Ovary (tissue), 9 donors: ENCODE results near the gene PAGR1. TPM values are rescaled to one million over a fixed set of nuclear protein-coding genes. Genes with fewer than 3 reads are reported as not detected.
"Not testable (repeated sequence)": the region's sequence is repeated elsewhere in the genome, so short reads cannot be mapped to it uniquely, and the experiment has no call there.

Source experiments
- DNase-seq, 5 donors: peaks; one replicate each; pipeline ENCODE4 v3.0.0-alpha.2; 2019 to 2020
- H3K27ac ChIP-seq, 2 donors: fragments of 200-600 bp; one replicate each; pipeline versions ENCODE4 v1.5.1 to v1.8.0; 2019 to 2022
- H3K27me3 ChIP-seq: fragments of 200-600 bp; one replicate; pipeline ENCODE4 v1.8.0; 2022
- H3K36me3 ChIP-seq: fragments of 200-600 bp; sonication (generic); one replicate; pipeline ENCODE4 v1.5.1; 2019
- H3K4me1 ChIP-seq: one replicate; pipeline ENCODE4 v1.8.1; 2013; ENCODE audit warnings: mild to moderate bottlenecking, moderate library complexity; ENCODE audit not compliant: insufficient read depth
- H3K4me3 ChIP-seq: fragments of 200-600 bp; sonication (generic); one replicate; pipeline ENCODE4 v1.5.1; 2017
- H3K9me3 ChIP-seq, 2 donors: fragments of 200-600 bp in 1 of 2; sonication (generic) in 1 of 2; one replicate each; pipeline versions ENCODE4 v1.5.1 to v1.8.1; 2013 to 2019; ENCODE audit warnings: mild to moderate bottlenecking in 1 of 2, moderate library complexity in 1 of 2
- CTCF ChIP-seq, 3 donors: fragments of 450-650 bp in 2 of 3; fragments of 200-600 bp in 1 of 3; IDR thresholded peaks; one replicate each; pipeline versions ENCODE4 v1.5.1 to v1.8.0; 2016 to 2022; ENCODE audit warnings: antibody characterized with exemption in 3 of 3, mild to moderate bottlenecking in 1 of 3
- EP300 ChIP-seq: sonication (generic); formaldehyde crosslinking; IDR thresholded peaks from one replicate; pipeline ENCODE4 v1.6.1; 2017; ENCODE audit warnings: antibody characterized with exemption
- POLR2A ChIP-seq: fragments of 450-650 bp; IDR thresholded peaks from one replicate; pipeline ENCODE4 v1.6.1; 2017; ENCODE audit warnings: antibody characterized with exemption, mild to moderate bottlenecking, moderate library complexity
- WGBS, 3 donors: extraction: QIAGEN DNeasy Blood & Tissue Kit in 1 of 3; methylation state at CpG; one replicate each; pipeline versions ENCODE4 v1.1.5 to v1.1.7; 2013 to 2017; 5-methylcytosine and 5-hydroxymethylcytosine counted together
- intact Hi-C, 4 donors: fragments of 100-400 bp; cut with DNase I; formaldehyde crosslinking; loops; one replicate each; pipeline versions ENCODE4 v1.11.0 to v1.15.1; 2022 to 2023
- polyA plus RNA-seq, 2 donors: library from polyadenylated mRNA; stranded (reverse); fragments of 200-250 nt in 1 of 2; fragments of 350-450 nt in 1 of 2; fragmentation: Illumina TruSeq in 1 of 2; extraction: RNeasy Lipid Tissue Mini Kit (QIAGEN cat#74804) in 1 of 2; gene quantifications; one replicate each; pipeline ENCODE4 v1.2.3, GENCODE V29; 2013 to 2014
- total RNA-seq, 7 donors: library from RNA; depleted of rRNA in 2 of 7; stranded (reverse); fragments of >200 nt in 2 of 7; fragmentation: NEBNext Ultra II Directional in 3 of 7; extraction: Animal tissue kit (Norgen Biotek cat#: 25700) in 3 of 7; gene quantifications; one replicate each; pipeline versions ENCODE4 v1.1.0 to v1.2.4, GENCODE V29; 2016 to 2023
- donor health status: DM: no; HTN: no; CAD: no; lungs with moderate emphysema.
- donor health status: DM: no; HTN: no; CAD: no.
- donor health status: Bipolar disorder and iron deficiency.
- donor health status: DM: yes; HTN: yes; CAD: no.
- donor health status: DM: no; HTN: no; CAD: no.
- donor health status: DM: yes; HTN: yes; CAD: no.

Gene PAGR1
- total and polyA plus RNA-seq, 9 donors: 13.9 to 83.6 (median 63.3) TPM

GRCh38 chr16:29862884-29863668 lies 47.1 kb downstream of the PAGR1 start, which contains the start of gene CDIPT:
TSS of gene CDIPT (minus strand) at chr16:29863226. CDS start at chr16:29862857, 369 bp downstream.
- Histone ChIP-seq H3K4me1 (peaks cover 4% of the 10 kb centered on the region), H3K27me3 (no peaks in the 10 kb centered on the region), H3K36me3 (no peaks in the 10 kb centered on the region), H3K9me3 (no peaks in the 10 kb centered on the region), H3K27ac (peak within 1 kb of the TSS; percentile 89 to 93), H3K4me3 (peak within 1 kb of the TSS; percentile 77)
- peak; percentile 90 to 93 (median 93) for DNase-seq
- intact Hi-C loops: loop anchor here in 1 of 4 donors (10.0 kb wide), 1 partner anchor 142 kb away; no protein-coding TSS in a partner anchor
- WGBS, 3 donors: 0 to 1% (median 0%) methylated on average over 45 to 57 of the region's 57 CpGs
- peak; percentile 35 to 91 (median 84) for TF ChIP-seq CTCF (IDR thresholded peaks at IDR 0.05)
- TF ChIP-seq POLR2A: no peak
- TF ChIP-seq EP300: no peak

GRCh38 chr16:29863669-29863984 lies 47.7 kb downstream of the PAGR1 start:
- Histone ChIP-seq H3K4me3 (no peak overlapping the region), H3K9me3 (no peaks in the 10 kb centered on the region), H3K27ac (peak overlapping the region; percentile 89 to 93), H3K27me3 (no peaks in the 10 kb centered on the region), H3K4me1 (peaks cover 4% of the 10 kb centered on the region), H3K36me3 (no peaks in the 10 kb centered on the region)
- peak in 1 of 3 donors; percentile 7 for TF ChIP-seq CTCF (IDR thresholded peaks at IDR 0.05)
- no peak for TF ChIP-seq EP300
- DNase-seq: no peak
- intact Hi-C loops: loop anchor here in 1 of 4 donors (10.0 kb wide), 1 partner anchor 141 kb away; no protein-coding TSS in a partner anchor
- 21 to 28% (median 24%) methylated on average over 16 of the region's 16 CpGs for WGBS, 3 donors

- no peaks in the 10 kb centered on the region for H3K27me3 ChIP-seq
- H3K4me1 ChIP-seq: peaks cover 4% of the 10 kb centered on the region
- WGBS, 3 donors: 65 to 71% (median 66%) methylated on average over 9 of the region's 9 CpGs
- H3K9me3 ChIP-seq: no peaks in the 10 kb centered on the region
- intact Hi-C loops: loop anchor here in 1 of 4 donors (10.0 kb wide), 1 partner anchor 141 kb away; no protein-coding TSS in a partner anchor
- DNase-seq: no peak
- TF ChIP-seq CTCF (IDR thresholded peaks at IDR 0.05) (no peak), EP300 (no peak), POLR2A (no peak)
- no peak overlapping the region for H3K27ac ChIP-seq
- no peaks in the 10 kb centered on the region for H3K36me3 ChIP-seq
- no peak overlapping the region for H3K4me3 ChIP-seq
Observed at GRCh38 chr16:29864205-29864604, 48.3 kb downstream of the PAGR1 start.

- no peaks in the 10 kb centered on the region for H3K4me1 ChIP-seq
- 71 to 73% (median 71%) methylated on average over 8 of the region's 8 CpGs for WGBS, 3 donors
- intact Hi-C loops: loop anchor here in 1 of 4 donors (10.0 kb wide), 1 partner anchor 136 kb away; no protein-coding TSS in a partner anchor
Observed at GRCh38 chr16:29868396-29869009, 52.6 kb downstream of the PAGR1 start.

GRCh38 chr16:29869067-29869466 lies 53.1 kb downstream of the PAGR1 start:
- intact Hi-C loops: loop anchor here in 1 of 4 donors (10.0 kb wide), 1 partner anchor 136 kb away; no protein-coding TSS in a partner anchor

More at GRCh38 chr16:29868396-29869009, 52.6 kb downstream of the PAGR1 start:
- H3K27me3 ChIP-seq: no peaks in the 10 kb centered on the region
- no peaks in the 10 kb centered on the region for H3K9me3 ChIP-seq
- no peak overlapping the region for H3K27ac ChIP-seq
- H3K36me3 ChIP-seq: no peaks in the 10 kb centered on the region
- no peak overlapping the region for H3K4me3 ChIP-seq
- no peak for DNase-seq
- no peak for TF ChIP-seq POLR2A
- TF ChIP-seq EP300: no peak
- TF ChIP-seq CTCF (IDR thresholded peaks at IDR 0.05): no peak

More at GRCh38 chr16:29869067-29869466, 53.1 kb downstream of the PAGR1 start:
- not testable (repeated sequence) for H3K36me3 ChIP-seq, H3K4me3 ChIP-seq, H3K27me3 ChIP-seq, H3K4me1 ChIP-seq, H3K9me3 ChIP-seq, H3K27ac ChIP-seq, DNase-seq
- WGBS, 3 donors: 86 to 88% (median 88%) methylated on average over 8 of the region's 8 CpGs
